ENCODE results near the gene WWOX. TPM values are rescaled to one million over a fixed set of nuclear protein-coding genes. Genes with fewer than 3 reads are reported as not detected.

Gene WWOX
- total and polyA plus RNA-seq, 4 donors: 5.4 to 61.5 (median 18.4) TPM

- Histone ChIP-seq H3K27ac (ENCODE audit: low read depth in 1 of 2, low read length in 1 of 2) (no peak overlapping the region), H3K36me3 (ENCODE audit: control insufficient read depth in 4 of 4, insufficient read depth in 4 of 4, low read length in 4 of 4) (no peaks in the 10 kb centered on the region), H3K9ac (ENCODE audit: insufficient read depth in 1 of 2, low read length in 2 of 2) (no peak overlapping the region), H3K4me1 (ENCODE audit: control insufficient read depth in 5 of 5, insufficient read depth in 5 of 5, low read length in 5 of 5) (peaks cover 0 to 12% (median 5%) of the 10 kb centered on the region in 5 donors), H3K27me3 (ENCODE audit: control insufficient read depth in 3 of 3, insufficient read depth in 3 of 3, low read length in 2 of 3) (no peaks in the 10 kb centered on the region), H3K9me3 (ENCODE audit: control insufficient read depth in 4 of 4, insufficient read depth in 3 of 4, low read length in 3 of 4) (peaks cover 0 to 2% (median 0%) of the 10 kb centered on the region in 4 donors), H3K4me3 (no peak overlapping the region)
- 79 to 84% methylated on average over 10 of the region's 10 CpGs for WGBS, 2 donors
- ATAC-seq (ENCODE audit: insufficient read depth, low FRiP score) (no peak), DNase-seq (peak in 2 of 3 donors; percentile 70 to 84)
- no peak for TF ChIP-seq CTCF (IDR thresholded peaks at IDR 0.05; ENCODE audit: control extremely low read depth, extremely low read depth)
These were observed 882.8 kb downstream of the WWOX start for GRCh38 chr16:78982096-78982744.

- H3K4me3 ChIP-seq: no peak overlapping the region
- no peak for TF ChIP-seq CTCF (IDR thresholded peaks at IDR 0.05; ENCODE audit: control extremely low read depth, extremely low read depth)
- ATAC-seq (ENCODE audit: insufficient read depth, low FRiP score) (no peak), DNase-seq (peak in 1 of 3 donors; percentile 33)
- 88 to 95% methylated on average over 3 of the region's 3 CpGs for WGBS, 2 donors
- H3K36me3 ChIP-seq (ENCODE audit: control insufficient read depth in 4 of 4, insufficient read depth in 4 of 4, low read length in 4 of 4): no peaks in the 10 kb centered on the region
- H3K9ac ChIP-seq (ENCODE audit: insufficient read depth in 1 of 2, low read length in 2 of 2): no peak overlapping the region
- H3K27ac ChIP-seq (ENCODE audit: low read depth in 1 of 2, low read length in 1 of 2): no peak overlapping the region
- H3K4me1 ChIP-seq (ENCODE audit: control insufficient read depth in 5 of 5, insufficient read depth in 5 of 5, low read length in 5 of 5): peaks cover 0 to 12% (median 5%) of the 10 kb centered on the region in 5 donors
- H3K9me3 ChIP-seq (ENCODE audit: control insufficient read depth in 4 of 4, insufficient read depth in 3 of 4, low read length in 3 of 4): peaks cover 0 to 2% (median 0%) of the 10 kb centered on the region in 4 donors
- H3K27me3 ChIP-seq (ENCODE audit: control insufficient read depth in 3 of 3, insufficient read depth in 3 of 3, low read length in 2 of 3): no peaks in the 10 kb centered on the region
These were observed 884.9 kb downstream of the WWOX start for GRCh38 chr16:78984324-78984723.

DNA sequence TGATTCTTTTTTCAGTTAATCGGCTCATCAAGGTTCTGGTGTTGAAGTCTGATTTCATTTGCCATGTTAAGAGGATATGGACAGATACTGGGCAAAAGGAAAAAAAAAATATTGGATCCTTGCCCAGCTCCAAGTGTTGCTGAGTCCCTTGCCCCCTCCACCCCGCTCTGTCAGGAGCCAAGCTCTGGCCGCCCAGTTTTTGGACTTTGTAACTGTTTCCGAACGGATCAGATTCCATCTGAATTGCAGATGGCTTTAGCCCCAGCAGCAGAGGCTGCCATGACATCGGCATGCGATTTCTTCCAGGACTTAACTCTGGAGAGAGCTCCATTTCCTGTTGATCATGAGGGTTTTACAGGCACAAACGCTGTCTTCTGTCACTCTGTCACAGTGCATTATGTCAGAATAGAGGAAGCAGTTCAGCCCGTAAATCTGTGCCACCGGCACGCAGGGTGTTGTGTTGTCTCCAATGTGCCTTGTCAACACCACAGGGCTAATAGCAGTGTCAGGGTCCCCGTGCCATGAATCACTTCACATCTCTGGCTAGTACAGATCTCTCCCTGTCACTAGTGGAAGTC is 885.5 kb downstream of the WWOX start:
- H3K36me3 ChIP-seq (ENCODE audit: control insufficient read depth in 4 of 4, insufficient read depth in 4 of 4, low read length in 4 of 4): no peaks in the 10 kb centered on the region
- H3K9ac ChIP-seq (ENCODE audit: insufficient read depth in 1 of 2, low read length in 2 of 2): no peak overlapping the region
- no peak for TF ChIP-seq CTCF (IDR thresholded peaks at IDR 0.05; ENCODE audit: control extremely low read depth, extremely low read depth)
- peaks cover 0 to 13% (median 5%) of the 10 kb centered on the region in 5 donors for H3K4me1 ChIP-seq (ENCODE audit: control insufficient read depth in 5 of 5, insufficient read depth in 5 of 5, low read length in 5 of 5)
- H3K27me3 ChIP-seq (ENCODE audit: control insufficient read depth in 3 of 3, insufficient read depth in 3 of 3, low read length in 2 of 3): no peaks in the 10 kb centered on the region
- H3K4me3 ChIP-seq: no peak overlapping the region
- DNase-seq (peak; percentile 65 to 83 (median 81)), ATAC-seq (ENCODE audit: insufficient read depth, low FRiP score) (no peak)
- no peak overlapping the region for H3K27ac ChIP-seq (ENCODE audit: low read depth in 1 of 2, low read length in 1 of 2)
- 40 to 49% methylated on average over 12 of the region's 12 CpGs for WGBS, 2 donors
- H3K9me3 ChIP-seq (ENCODE audit: control insufficient read depth in 4 of 4, insufficient read depth in 3 of 4, low read length in 3 of 4): peaks cover 0 to 2% (median 0%) of the 10 kb centered on the region in 4 donors
